Measurements from ENCODE around the gene TARS3.
A peak's percentile ranks its signal among the peaks of the same experiment; 100 is the strongest.

The TARS3 gene

DNA sequence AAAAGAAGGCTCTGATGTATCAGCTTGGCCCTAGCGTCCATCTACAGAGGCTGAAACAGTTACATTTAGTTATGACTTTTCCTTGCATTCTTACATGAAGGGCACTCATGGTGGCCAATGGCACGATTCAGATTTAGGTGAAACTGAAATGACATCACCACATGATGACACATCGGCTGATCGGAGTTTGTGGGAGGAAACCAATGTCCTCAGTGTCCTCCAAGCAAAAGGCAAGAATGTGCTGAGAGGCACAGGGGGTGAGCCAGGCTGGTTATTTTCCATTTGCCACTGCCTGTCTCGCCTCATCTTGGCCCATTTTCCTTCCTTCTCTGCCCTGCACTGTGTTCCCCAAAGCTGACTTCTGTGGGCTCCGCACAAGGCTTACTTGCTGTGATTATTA lies 34.4 kb downstream of the TARS3 start:
- Histone ChIP-seq H3K36me3 (replicated peaks) (peaks cover 4% of the 10 kb centered on the region), H3K27ac (no peak overlapping the region), H3K4me3 (ENCODE audit: low read depth, low read length) (no peak overlapping the region), H3K27me3 (replicated peaks) (no peaks in the 10 kb centered on the region)
- in situ Hi-C loops (cut with HindIII; ENCODE audit: low pct_ligation_motif_present, low sequenced_read_pairs) = no loop called here
- peak; percentile 69 for DNase-seq
- TF ChIP-seq, protein P1, sequence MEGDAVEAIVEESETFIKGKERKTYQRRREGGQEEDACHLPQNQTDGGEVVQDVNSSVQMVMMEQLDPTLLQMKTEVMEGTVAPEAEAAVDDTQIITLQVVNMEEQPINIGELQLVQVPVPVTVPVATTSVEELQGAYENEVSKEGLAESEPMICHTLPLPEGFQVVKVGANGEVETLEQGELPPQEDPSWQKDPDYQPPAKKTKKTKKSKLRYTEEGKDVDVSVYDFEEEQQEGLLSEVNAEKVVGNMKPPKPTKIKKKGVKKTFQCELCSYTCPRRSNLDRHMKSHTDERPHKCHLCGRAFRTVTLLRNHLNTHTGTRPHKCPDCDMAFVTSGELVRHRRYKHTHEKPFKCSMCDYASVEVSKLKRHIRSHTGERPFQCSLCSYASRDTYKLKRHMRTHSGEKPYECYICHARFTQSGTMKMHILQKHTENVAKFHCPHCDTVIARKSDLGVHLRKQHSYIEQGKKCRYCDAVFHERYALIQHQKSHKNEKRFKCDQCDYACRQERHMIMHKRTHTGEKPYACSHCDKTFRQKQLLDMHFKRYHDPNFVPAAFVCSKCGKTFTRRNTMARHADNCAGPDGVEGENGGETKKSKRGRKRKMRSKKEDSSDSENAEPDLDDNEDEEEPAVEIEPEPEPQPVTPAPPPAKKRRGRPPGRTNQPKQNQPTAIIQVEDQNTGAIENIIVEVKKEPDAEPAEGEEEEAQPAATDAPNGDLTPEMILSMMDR (IDR thresholded peaks at IDR 0.05; ENCODE audit: low read depth, low read length, missing control alignments) = no peak

DNA sequence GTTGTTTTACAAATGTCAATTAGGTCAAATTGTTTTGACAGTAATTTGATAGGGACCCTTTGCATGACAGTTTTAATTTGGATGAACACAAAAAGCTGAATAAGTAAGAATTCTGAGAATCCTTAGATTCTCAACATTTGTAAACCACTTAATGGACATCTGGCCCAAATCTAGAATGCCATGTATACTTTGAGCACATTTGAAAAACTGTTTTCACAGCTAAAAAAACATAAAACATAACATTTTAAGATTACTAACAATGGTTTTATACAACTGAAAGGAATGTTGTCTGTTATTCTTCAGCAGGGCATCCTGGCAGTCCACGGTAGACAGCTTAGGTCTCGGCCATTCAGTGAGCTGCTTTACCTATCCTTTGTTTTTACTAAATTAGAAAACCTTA lies 37.6 kb downstream of the TARS3 start:
- Histone ChIP-seq H3K4me3 (ENCODE audit: low read depth, low read length) (no peak overlapping the region), H3K27ac (no peak overlapping the region), H3K27me3 (replicated peaks) (no peaks in the 10 kb centered on the region), H3K36me3 (replicated peaks) (peaks cover 3% of the 10 kb centered on the region)
- in situ Hi-C loops (cut with HindIII; ENCODE audit: low pct_ligation_motif_present, low sequenced_read_pairs) = no loop called here
- TF ChIP-seq, protein P1 (IDR thresholded peaks at IDR 0.05; ENCODE audit: low read depth, low read length, missing control alignments) = no peak
- DNase-seq = no peak

DNA sequence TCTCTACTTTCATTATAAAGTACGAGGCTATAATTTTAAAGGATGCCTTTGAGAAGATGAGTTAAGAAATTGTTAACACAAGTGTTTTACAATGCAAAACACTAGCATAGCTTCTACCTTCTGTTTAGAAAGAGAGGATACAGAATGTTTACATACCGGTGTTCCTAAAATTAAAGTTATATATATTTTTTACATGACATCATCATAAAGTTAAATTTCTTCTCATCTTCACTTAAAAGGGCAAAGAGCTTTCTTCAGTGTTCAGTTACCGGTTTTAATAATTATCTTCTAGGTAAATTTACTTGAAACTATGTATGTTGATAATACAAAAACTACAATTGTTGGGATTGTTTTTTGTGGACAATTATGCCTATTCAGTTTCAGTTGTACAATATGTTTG lies 39.4 kb downstream of the TARS3 start:
- Histone ChIP-seq H3K36me3 (replicated peaks) (peaks cover 2% of the 10 kb centered on the region), H3K27ac (peak overlapping the region; percentile 48), H3K4me3 (ENCODE audit: low read depth, low read length) (no peak overlapping the region), H3K27me3 (replicated peaks) (no peaks in the 10 kb centered on the region)
- in situ Hi-C loops (cut with HindIII; ENCODE audit: low pct_ligation_motif_present, low sequenced_read_pairs) = no loop called here
- DNase-seq = no peak
- TF ChIP-seq, protein P1 (IDR thresholded peaks at IDR 0.05; ENCODE audit: low read depth, low read length, missing control alignments) = no peak

DNA sequence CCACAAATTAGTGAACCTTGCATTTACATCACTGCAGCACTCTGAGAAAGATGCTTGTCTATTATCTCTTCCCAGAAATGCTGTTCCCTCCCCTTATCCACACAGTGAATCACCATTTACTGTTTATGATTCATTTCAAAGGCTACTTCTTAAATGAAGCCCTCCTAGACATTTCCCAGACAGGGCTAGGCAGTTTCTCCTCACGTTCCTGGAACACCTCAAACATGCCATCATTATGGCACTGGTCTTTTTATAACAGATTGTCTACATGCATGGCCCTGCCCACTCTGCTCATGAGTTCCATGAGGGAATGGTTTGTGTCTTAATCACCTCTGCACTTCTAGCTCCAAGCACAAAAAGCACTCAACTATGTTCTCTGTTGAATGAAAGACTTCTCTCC lies 39.9 kb downstream of the TARS3 start:
- H3K27me3 ChIP-seq (replicated peaks) = no peaks in the 10 kb centered on the region
- in situ Hi-C loops (cut with HindIII; ENCODE audit: low pct_ligation_motif_present, low sequenced_read_pairs) = no loop called here
- H3K36me3 ChIP-seq (replicated peaks) = peaks cover 2% of the 10 kb centered on the region
- H3K4me3 ChIP-seq (ENCODE audit: low read depth, low read length) = no peak overlapping the region
- H3K27ac ChIP-seq = peak overlapping the region; percentile 48
- TF ChIP-seq, protein P1 (IDR thresholded peaks at IDR 0.05; ENCODE audit: low read depth, low read length, missing control alignments) = no peak
- DNase-seq = peak; percentile 86

DNA sequence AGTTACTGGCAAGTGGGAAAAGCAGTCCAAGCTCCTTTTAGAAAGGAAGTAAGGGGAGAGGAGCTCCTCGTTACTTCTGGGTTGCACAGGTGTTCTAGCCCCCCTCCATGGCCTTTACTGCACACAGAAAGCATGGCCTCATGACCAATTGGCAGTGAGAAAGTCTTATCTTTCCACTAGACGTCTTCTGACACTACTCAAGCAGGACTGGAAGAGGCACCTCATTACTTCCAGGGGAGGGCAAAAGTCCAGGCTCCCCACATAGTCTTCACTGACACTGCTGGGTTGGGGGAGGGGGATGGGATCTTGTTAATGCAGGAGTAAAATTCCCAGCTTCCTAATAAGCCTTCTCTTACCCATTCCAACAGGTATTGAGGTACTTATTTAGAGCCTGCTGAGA lies 44.5 kb downstream of the TARS3 start:
- H3K4me3 ChIP-seq (ENCODE audit: low read depth, low read length) = no peak overlapping the region
- no peak overlapping the region for H3K27ac ChIP-seq
- TF ChIP-seq, protein P1 (IDR thresholded peaks at IDR 0.05; ENCODE audit: low read depth, low read length, missing control alignments) = no peak
- no peak for DNase-seq
- H3K27me3 ChIP-seq (replicated peaks) = no peaks in the 10 kb centered on the region
- peaks cover 2% of the 10 kb centered on the region for H3K36me3 ChIP-seq (replicated peaks)
- in situ Hi-C loops (cut with HindIII; ENCODE audit: low pct_ligation_motif_present, low sequenced_read_pairs) = no loop called here

DNA sequence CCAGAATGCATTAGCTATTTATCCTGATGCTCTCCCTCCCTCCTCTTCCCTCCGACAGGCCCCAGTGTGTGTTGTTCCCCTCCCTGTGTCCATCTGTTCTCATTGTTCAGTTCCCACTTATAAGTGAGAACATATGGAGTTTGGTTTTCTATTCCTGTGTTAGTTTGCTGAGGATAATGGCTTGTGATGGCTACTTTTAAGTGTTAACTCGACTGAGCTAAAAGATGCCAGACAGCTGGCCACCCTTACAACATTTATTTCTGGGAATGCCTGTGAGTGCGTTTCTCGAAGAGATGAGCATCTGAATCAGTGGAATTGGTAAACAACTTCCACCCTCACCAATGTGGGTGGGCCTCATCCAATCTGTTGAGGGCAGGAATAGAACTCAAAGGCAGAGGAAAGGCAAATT lies 47.3 kb downstream of the TARS3 start:
- H3K27me3 ChIP-seq (replicated peaks) = no peaks in the 10 kb centered on the region
- in situ Hi-C loops (cut with HindIII; ENCODE audit: low pct_ligation_motif_present, low sequenced_read_pairs) = no loop called here
- TF ChIP-seq, protein P1 (IDR thresholded peaks at IDR 0.05; ENCODE audit: low read depth, low read length, missing control alignments) = no peak
- no peaks in the 10 kb centered on the region for H3K36me3 ChIP-seq (replicated peaks)
- no peak for DNase-seq
- H3K4me3 ChIP-seq (ENCODE audit: low read depth, low read length) = no peak overlapping the region
- peak overlapping the region; percentile 90 for H3K27ac ChIP-seq
